ENCODE measurements around the gene MCEMP1. TPM values are rescaled to one million over a fixed set of nuclear protein-coding genes. Genes with fewer than 3 reads are reported as not detected.
A peak's percentile ranks its signal among the peaks of the same experiment; 100 is the strongest.

MCEMP1 gene
- total and polyA plus RNA-seq, 2 donors from 2014 or later = 0.28 to 0.38 TPM

- Histone ChIP-seq H3K27me3 (ENCODE audit: control insufficient read depth, insufficient read depth, low read length) (no peaks in the 10 kb centered on the region), H3K9me3 (ENCODE audit: control insufficient read depth in 2 of 3, insufficient read depth in 1 of 3, low read length in 3 of 3) (no peaks in the 10 kb centered on the region), H3K4me1 (ENCODE audit: control insufficient read depth in 2 of 3, insufficient read depth in 2 of 3, low read depth in 1 of 3, low read length in 3 of 3) (peaks cover 0 to 8% (median 0%) of the 10 kb centered on the region in 3 donors), H3K9ac (ENCODE audit: low read length in 3 of 3) (peak overlapping the region; percentile 36 to 92 (median 92)), H3K36me3 (ENCODE audit: control insufficient read depth in 2 of 3, insufficient read depth in 3 of 3, low read length in 3 of 3) (no peaks in the 10 kb centered on the region), H3K27ac (ENCODE audit: low read depth in 2 of 2, low read length in 2 of 2) (no peak overlapping the region), H3K4me3 (ENCODE audit: low read length in 3 of 3) (peak overlapping the region; percentile 62 to 87 (median 78))
- peak; percentile 52 for TF ChIP-seq CTCF (IDR thresholded peaks at IDR 0.05; ENCODE audit: borderline replicate concordance, extremely low read depth, insufficient read depth)
- FAIRE-seq (no peak), DNase-seq (peak; percentile 85 to 93 (median 91))
- intact Hi-C loops (cut with DNase I) = no loop called here
Observed at GRCh38 chr19:7681340-7682174, 4.7 kb downstream of the MCEMP1 start.

- H3K9me3 ChIP-seq (ENCODE audit: control insufficient read depth in 2 of 3, insufficient read depth in 1 of 3, low read length in 3 of 3) = no peaks in the 10 kb centered on the region
- no peaks in the 10 kb centered on the region for H3K27me3 ChIP-seq (ENCODE audit: control insufficient read depth, insufficient read depth, low read length)
- no peak for FAIRE-seq
- no peak for TF ChIP-seq CTCF (IDR thresholded peaks at IDR 0.05; ENCODE audit: borderline replicate concordance, extremely low read depth, insufficient read depth)
- H3K27ac ChIP-seq (ENCODE audit: low read depth in 2 of 2, low read length in 2 of 2) = no peak overlapping the region
- H3K36me3 ChIP-seq (ENCODE audit: control insufficient read depth in 2 of 3, insufficient read depth in 3 of 3, low read length in 3 of 3) = no peaks in the 10 kb centered on the region
- peaks cover 0 to 8% (median 0%) of the 10 kb centered on the region in 3 donors for H3K4me1 ChIP-seq (ENCODE audit: control insufficient read depth in 2 of 3, insufficient read depth in 2 of 3, low read depth in 1 of 3, low read length in 3 of 3)
- H3K9ac ChIP-seq (ENCODE audit: low read length in 3 of 3) = no peak overlapping the region
- peak in 4 of 5 donors; percentile 64 to 81 (median 74) for DNase-seq
- intact Hi-C loops (cut with DNase I) = no loop called here
- peak overlapping the region in 2 of 3 donors; percentile 55 to 87 for H3K4me3 ChIP-seq (ENCODE audit: low read length in 3 of 3)
Observed at GRCh38 chr19:7682175-7682855, 5.4 kb downstream of the MCEMP1 start.

GRCh38 chr19:7685546-7686445 is 8.9 kb downstream of the MCEMP1 start:
- intact Hi-C loops (cut with DNase I) = no loop called here
- Histone ChIP-seq H3K9me3 (ENCODE audit: control insufficient read depth in 2 of 3, insufficient read depth in 1 of 3, low read length in 3 of 3) (no peaks in the 10 kb centered on the region), H3K27ac (ENCODE audit: low read depth in 2 of 2, low read length in 2 of 2) (no peak overlapping the region), H3K4me1 (ENCODE audit: control insufficient read depth in 2 of 3, insufficient read depth in 2 of 3, low read depth in 1 of 3, low read length in 3 of 3) (peaks cover 0 to 3% (median 0%) of the 10 kb centered on the region in 3 donors), H3K36me3 (ENCODE audit: control insufficient read depth in 2 of 3, insufficient read depth in 3 of 3, low read length in 3 of 3) (no peaks in the 10 kb centered on the region), H3K4me3 (ENCODE audit: low read length in 3 of 3) (no peak overlapping the region), H3K27me3 (ENCODE audit: control insufficient read depth, insufficient read depth, low read length) (no peaks in the 10 kb centered on the region), H3K9ac (ENCODE audit: low read length in 3 of 3) (no peak overlapping the region)
- DNase-seq (no peak), FAIRE-seq (no peak)
- TF ChIP-seq CTCF (IDR thresholded peaks at IDR 0.05; ENCODE audit: borderline replicate concordance, extremely low read depth, insufficient read depth) = no peak
